Activated naive CD4-positive, alpha-beta T cell treated with anti-CD3 and anti-CD28 coated beads, Interleukin-2, amount 50 U/mL, for 72 hours (primary cell): ENCODE data around the gene MPPE1. TPM values are rescaled to one million over a fixed set of nuclear protein-coding genes. Genes with fewer than 3 reads are reported as not detected.
"Not testable (repeated sequence)": the region's sequence is repeated elsewhere in the genome, so short reads cannot be mapped to it uniquely, and the experiment has no call there.

ENCODE experiments used
- ATAC-seq, 2 donors: fragments of 150-1000 bp; cut with Tn5 transposase; 2 replicates each; pipeline ENCODE4 v1.10.0; 2021; ENCODE audit warnings: mild to moderate bottlenecking in 2 of 2, moderate library complexity in 2 of 2
- DNase-seq, 2 donors: peaks; one replicate each; pipeline ENCODE4 v3.0.0; 2021 to 2022; ENCODE audit warnings: low spot score in 2 of 2
- H3K27ac Mint-ChIP-seq, 2 donors: one replicate each; pipeline ENCODE4 v1.8.0; 2022; ENCODE audit warnings: mild to moderate bottlenecking in 2 of 2, mixed read lengths in 2 of 2
- H3K36me3 Mint-ChIP-seq, 2 donors: one replicate each; pipeline ENCODE4 v1.8.0; 2022; ENCODE audit warnings: mixed read lengths in 2 of 2
- H3K9me3 Mint-ChIP-seq, 2 donors: one replicate each; pipeline ENCODE4 v1.8.0; 2022; ENCODE audit warnings: mixed read lengths in 2 of 2
- total RNA-seq, 2 donors: library from RNA; stranded (reverse); gene quantifications; one replicate each; pipeline ENCODE4 v1.2.3, GENCODE V29; 2022

The MPPE1 gene
- total RNA-seq, 2 donors from 2014 or later, result 38.1 to 67.2 TPM

DNA sequence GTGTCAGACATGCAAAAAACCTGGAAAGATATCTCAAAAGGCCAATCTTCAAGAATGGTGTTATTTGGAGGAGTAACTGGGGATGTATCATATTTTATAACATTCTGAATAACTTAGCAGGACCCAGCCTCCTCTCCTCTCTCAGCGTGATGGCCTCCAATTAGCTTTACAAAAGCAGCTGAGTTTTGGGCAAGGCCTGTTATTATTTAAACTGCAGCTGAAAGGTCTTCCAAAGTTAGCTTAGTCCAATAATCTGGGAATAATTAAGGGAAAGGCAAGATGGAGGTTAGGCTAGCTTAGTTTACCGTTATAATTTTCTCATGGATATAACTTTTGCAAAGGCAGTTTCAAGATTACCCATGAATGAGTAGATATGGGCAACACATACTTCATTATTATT lies 32.8 kb upstream of the MPPE1 start:
- H3K36me3 Mint-ChIP-seq, result no peaks in the 10 kb centered on the region
- DNase-seq, result no peak
- no peaks in the 10 kb centered on the region for H3K9me3 Mint-ChIP-seq
- H3K27ac Mint-ChIP-seq, result no peak overlapping the region
- ATAC-seq, result no peak

DNA sequence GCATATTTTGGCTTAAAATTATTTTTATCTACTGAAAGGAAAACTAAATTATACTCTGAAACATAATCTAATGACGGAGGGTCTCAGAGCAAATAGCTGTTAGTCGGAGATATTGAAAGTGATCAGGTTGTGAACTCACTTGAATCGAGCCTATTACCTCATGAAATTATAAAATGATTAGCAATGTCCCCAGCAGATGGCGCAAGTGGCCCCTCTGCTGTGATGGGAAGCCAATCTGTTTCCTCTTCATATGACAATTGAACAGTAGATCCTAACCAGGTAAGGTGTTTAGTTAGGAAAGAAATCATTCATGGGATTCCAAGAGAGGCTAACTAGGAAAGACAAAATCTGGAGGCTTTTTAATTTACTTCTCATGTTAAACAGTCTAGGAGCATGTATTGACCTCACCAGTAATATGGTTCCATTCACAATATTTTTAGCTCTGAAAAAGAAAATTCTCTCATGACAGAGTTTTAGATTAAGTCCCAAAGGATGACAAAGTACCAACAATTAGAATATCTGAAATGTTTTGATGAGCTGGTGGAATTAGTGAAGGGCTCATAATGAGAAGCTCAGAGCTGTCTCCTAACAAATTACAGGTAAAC lies 29.9 kb upstream of the MPPE1 start:
- H3K36me3 Mint-ChIP-seq, result no peaks in the 10 kb centered on the region
- H3K27ac Mint-ChIP-seq, result no peak overlapping the region
- ATAC-seq, result peak; percentile 68 to 73
- no peaks in the 10 kb centered on the region for H3K9me3 Mint-ChIP-seq
- DNase-seq, result peak in 1 of 2 donors; percentile 82

DNA sequence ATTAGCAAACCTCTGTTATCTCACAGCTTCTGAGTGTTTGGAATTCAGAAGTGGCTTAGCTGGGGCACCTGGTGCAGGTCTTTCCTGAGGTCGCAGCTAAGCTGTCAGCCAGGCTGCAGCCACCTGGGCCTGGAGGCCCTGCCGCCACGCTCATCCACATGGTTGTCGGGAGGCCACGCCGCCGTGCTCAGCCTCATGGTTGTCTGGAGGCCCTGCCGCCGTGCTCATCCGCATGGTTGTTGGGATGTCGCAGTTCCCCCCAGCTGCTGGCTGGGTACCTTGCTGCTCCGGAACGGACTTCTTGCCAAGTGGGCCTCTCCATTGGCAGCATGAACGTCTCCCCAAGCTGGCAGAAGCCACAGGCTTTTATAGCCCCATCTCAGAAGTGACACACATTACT lies 24.3 kb upstream of the MPPE1 start:
- no peaks in the 10 kb centered on the region for H3K9me3 Mint-ChIP-seq
- no peak overlapping the region for H3K27ac Mint-ChIP-seq
- DNase-seq (no peak), ATAC-seq (no peak)
- H3K36me3 Mint-ChIP-seq, result no peaks in the 10 kb centered on the region

DNA sequence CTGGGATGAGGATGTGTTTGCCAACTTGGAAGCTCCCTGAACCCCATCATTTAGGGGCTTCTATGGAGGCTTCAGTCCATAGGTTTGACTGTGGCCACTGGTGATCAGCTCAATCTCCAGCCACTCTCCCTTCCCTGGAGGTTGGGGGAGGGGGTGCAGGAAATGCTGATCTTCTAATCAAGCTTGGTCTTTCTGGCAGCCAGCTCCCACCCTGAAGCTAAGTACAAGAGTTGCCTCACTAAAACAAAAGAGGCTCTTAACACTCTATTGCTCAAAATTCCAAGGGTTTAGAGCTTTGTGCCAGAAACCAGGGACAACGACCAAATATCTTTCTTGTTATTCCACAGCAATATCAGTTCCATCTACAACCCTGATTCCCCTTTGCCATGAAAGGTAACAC lies 19.4 kb upstream of the MPPE1 start:
- H3K27ac Mint-ChIP-seq, result no peak overlapping the region

DNA sequence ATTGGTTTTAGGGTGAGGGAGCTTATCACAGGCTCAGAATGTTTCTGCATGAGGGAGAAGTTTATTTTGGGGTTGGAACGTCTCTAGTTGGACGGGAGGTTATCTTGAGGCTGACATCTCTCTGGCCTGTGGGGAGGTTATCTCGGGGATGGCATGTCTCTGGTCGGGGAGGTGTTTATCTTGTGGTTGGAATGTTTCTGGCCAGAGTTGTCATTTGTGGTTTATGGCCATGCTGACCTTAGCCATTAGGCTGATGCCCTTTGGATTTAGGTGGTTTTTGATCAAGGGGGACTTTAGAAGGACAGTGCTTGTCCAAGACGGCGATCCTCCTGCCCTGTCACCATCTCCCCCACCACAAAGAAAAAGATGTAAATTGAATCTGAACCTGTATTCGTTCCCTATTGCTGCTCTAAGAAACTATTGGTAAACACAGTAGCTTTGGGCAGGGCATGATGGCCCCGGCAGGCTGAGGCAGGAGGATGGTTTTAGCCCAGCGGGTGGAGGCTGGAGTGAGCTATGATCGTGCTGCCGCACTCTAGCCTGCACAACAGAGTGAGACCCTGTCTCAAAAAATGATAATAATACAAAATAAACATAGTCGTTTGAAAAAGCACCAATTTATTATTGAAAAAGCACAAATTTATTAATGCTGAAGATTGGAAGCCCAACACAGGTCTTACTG lies 17.8 kb upstream of the MPPE1 start:
- H3K27ac Mint-ChIP-seq, result no peak overlapping the region
- no peaks in the 10 kb centered on the region for H3K9me3 Mint-ChIP-seq
- no peak for DNase-seq
- no peak for ATAC-seq
- H3K36me3 Mint-ChIP-seq, result no peaks in the 10 kb centered on the region

More for the DNA sequence above, 19.4 kb upstream of the MPPE1 start:
- Mint-ChIP-seq H3K9me3 (no peaks in the 10 kb centered on the region), H3K36me3 (no peaks in the 10 kb centered on the region)
- ATAC-seq (no peak), DNase-seq (no peak)

DNA sequence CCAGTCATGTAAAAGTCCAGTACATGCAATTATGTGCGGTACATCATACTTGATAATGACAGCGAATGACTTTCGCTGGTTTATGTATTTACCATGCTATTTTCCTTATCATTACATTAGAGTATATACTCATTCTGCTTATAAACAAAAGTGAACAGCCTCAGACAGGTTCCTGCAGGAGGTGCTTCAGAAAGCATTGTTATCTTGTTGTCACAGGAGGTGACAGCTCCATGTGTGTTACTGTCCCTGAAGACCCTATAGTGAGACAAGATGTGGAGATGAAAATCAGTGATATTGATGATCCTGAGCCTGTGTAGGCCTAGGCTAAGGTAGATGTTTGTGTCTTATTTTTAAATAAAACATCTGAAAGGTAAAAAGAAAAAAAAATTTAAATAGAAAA lies 15.3 kb upstream of the MPPE1 start:
- no peaks in the 10 kb centered on the region for H3K36me3 Mint-ChIP-seq
- ATAC-seq, result no peak
- DNase-seq, result no peak
- H3K27ac Mint-ChIP-seq, result no peak overlapping the region
- no peaks in the 10 kb centered on the region for H3K9me3 Mint-ChIP-seq

DNA sequence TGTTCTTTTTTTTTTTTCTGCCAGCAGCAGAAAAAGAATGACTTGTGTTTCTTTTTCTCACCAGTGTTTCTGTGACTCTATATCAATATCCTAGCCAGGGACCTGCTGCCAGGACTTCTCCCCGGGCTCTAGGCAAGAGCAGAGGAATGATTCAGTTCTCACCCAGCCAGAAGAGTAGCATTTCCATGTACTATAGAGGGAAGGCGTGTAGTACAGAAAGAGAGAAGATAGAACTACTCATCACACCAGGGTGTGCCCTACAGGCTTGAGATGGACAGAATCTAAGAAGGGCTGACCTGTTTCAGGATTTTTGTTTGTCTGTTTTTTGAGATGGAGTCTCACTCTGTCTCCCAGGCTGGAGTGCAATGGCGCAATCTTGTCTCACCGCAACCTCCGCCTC lies 11.4 kb upstream of the MPPE1 start:
- H3K9me3 Mint-ChIP-seq, H3K27ac Mint-ChIP-seq: not testable (repeated sequence)

DNA sequence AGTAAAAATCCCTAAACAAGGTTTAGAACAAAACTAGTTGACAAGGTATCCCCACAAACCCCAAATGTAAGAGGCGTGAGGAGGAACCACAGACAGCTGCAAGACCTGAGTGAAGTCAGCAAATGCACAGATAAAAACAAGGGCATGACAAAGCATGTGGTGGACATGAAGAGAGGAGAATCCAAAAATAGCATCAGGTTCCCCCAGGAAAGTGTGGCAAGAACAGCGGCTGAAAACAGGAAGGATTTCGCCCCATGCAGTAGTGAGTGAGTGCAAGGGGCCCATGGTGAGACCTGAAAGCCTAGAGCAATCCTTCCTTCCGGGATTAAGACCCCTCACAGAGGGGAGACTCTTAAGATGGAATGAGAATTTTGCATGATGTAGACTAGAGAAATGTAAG lies 8.8 kb upstream of the MPPE1 start:
- DNase-seq, H3K27ac Mint-ChIP-seq, H3K36me3 Mint-ChIP-seq, H3K9me3 Mint-ChIP-seq, ATAC-seq: not testable (repeated sequence)

More for the DNA sequence above, 11.4 kb upstream of the MPPE1 start:
- ATAC-seq, DNase-seq, H3K36me3 Mint-ChIP-seq: not testable (repeated sequence)

DNA sequence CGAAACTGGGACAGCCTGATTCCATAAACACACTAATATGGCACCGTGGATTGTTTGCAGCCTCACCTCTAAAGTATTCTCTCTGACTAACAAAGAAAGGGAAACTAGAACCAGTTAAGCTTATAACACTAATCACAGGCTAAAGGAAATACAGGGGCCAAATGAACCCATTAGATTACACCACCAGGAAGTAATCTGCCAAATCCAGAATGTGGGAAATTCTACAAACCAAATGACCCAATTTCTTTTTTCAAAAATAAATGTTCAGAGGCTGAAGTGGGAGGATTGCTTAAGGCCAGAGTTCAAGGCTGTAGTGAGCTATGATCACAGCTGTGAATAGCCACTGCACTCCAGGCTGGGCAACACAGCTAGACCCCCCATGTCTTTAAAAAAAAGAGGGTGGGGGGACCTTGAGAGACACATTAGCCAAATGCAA lies 1.5 kb upstream of the MPPE1 start:
- DNase-seq (no peak), ATAC-seq (peak in 1 of 2 donors; percentile 32)
- no peaks in the 10 kb centered on the region for H3K9me3 Mint-ChIP-seq
- H3K36me3 Mint-ChIP-seq, result peaks cover 4 to 10% of the 10 kb centered on the region in 2 donors
- H3K27ac Mint-ChIP-seq, result peak overlapping the region in 1 of 2 donors; percentile 92

DNA sequence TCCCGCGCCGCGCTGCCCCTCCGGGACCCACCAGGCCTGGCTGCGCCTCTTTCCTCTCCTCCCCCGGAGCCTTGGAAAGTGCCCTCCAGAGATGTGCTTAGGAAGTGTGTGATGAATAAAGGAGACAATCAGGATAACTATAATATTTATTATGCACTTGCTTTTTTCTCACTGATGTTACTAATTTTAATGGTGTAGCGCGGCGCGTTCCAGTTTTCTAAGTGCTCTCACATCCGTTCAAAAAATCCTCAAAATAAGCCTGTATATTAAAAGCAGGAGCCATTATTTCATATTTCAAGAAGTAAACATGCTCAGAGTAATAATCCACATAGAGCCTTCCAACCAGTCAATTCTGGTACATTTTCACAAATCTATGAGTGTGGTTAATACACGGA lies 941 bp upstream of the MPPE1 start:
- Mint-ChIP-seq H3K36me3 (peaks cover 4 to 10% of the 10 kb centered on the region in 2 donors), H3K27ac (peak overlapping the region; percentile 92 to 94)

DNA sequence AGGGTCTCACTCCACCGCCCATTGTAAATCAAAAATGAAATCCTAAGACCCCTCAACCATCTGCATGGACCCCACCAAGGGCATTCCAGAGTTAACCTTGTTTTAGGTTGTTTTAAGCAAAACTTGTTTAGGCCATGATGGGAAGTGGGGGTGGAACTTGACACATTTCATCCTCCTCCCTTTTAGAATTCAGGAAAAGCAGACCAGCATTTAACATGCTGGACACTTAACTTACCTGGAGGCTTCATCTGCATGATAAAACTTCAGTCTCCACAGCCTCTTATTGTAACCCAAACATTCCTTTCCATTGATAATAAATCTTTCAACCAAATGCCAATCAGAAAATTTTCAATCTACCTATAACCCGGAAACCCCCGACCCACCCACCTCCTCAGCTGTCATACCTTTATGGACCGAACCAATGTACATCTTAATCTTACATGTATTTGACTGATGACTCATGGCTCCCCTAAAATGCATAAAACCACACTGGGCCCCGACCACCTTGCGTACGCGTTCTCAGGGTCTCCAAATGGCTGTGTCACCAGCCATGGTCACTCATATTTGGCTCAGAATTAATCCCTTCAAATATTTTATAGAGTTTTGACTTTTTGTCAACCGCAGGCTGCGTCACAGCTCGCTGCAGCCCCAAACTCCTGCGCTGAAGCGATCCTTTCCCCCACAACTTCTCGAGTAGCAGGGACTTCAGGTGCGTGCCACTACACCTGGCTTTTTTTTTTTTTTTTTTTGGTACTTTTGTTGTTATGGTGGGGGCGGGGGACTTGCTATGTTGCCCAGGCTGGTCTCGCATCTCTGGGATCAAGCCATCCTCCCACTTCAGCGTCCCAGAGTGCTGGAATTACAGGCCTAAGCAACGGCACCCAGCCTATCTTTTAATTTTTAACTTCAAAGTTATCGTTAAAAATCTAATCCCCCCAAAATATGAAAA lies 917 bp downstream of the MPPE1 start:
- Mint-ChIP-seq H3K36me3 (peaks cover 4 to 10% of the 10 kb centered on the region in 2 donors), H3K9me3 (no peaks in the 10 kb centered on the region), H3K27ac (peak overlapping the region; percentile 92 to 95)
- no peak for ATAC-seq
- DNase-seq, result no peak

More for the DNA sequence above, 941 bp upstream of the MPPE1 start:
- peak in 1 of 2 donors; percentile 47 for DNase-seq
- no peaks in the 10 kb centered on the region for H3K9me3 Mint-ChIP-seq
- ATAC-seq, result peak in 1 of 2 donors; percentile 2

DNA sequence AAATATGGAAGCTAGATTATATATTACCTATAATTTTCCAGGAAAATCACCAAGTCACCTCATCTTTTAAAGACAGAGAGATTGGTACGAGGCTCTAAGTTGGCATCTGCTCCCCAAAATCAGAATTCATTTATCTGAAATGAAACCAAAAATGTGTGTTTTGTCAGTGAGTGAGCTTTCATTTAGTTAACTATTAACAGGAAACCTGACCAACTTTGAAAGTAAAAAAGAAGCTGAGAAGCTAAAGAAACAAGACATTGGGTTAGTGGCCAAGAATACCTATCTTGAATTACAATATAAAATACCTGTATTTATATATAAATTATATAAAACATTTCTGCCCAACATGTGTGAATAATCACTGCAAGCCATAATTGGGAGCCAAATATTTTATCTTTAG lies 1.9 kb downstream of the MPPE1 start:
- ATAC-seq, result no peak
- no peak overlapping the region for H3K27ac Mint-ChIP-seq
- peaks cover 4 to 10% of the 10 kb centered on the region in 2 donors for H3K36me3 Mint-ChIP-seq
- DNase-seq, result no peak
- H3K9me3 Mint-ChIP-seq, result no peaks in the 10 kb centered on the region

DNA sequence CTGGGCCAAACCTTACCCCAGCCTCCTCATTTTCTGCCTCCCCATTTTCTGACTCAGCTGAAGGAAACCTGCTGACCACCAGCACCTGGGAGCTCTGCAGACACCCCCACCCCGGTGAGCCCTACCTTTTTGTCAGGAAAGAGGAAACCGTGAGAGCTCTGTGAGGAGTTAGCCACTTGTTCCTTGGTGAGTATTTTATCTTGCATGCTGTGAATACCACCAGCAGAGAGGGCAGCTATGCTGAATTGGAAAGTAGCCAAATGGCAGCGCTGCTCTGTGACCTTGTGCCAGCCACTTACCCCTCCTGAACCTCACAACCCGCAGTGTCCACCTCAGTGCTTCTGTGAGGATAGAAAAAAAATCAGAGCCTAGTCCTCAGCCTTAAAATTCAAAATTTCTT lies 2.5 kb downstream of the MPPE1 start:
- peaks cover 4 to 10% of the 10 kb centered on the region in 2 donors for H3K36me3 Mint-ChIP-seq
- no peaks in the 10 kb centered on the region for H3K9me3 Mint-ChIP-seq
- ATAC-seq (no peak), DNase-seq (no peak)
- peak overlapping the region in 1 of 2 donors; percentile 74 for H3K27ac Mint-ChIP-seq

DNA sequence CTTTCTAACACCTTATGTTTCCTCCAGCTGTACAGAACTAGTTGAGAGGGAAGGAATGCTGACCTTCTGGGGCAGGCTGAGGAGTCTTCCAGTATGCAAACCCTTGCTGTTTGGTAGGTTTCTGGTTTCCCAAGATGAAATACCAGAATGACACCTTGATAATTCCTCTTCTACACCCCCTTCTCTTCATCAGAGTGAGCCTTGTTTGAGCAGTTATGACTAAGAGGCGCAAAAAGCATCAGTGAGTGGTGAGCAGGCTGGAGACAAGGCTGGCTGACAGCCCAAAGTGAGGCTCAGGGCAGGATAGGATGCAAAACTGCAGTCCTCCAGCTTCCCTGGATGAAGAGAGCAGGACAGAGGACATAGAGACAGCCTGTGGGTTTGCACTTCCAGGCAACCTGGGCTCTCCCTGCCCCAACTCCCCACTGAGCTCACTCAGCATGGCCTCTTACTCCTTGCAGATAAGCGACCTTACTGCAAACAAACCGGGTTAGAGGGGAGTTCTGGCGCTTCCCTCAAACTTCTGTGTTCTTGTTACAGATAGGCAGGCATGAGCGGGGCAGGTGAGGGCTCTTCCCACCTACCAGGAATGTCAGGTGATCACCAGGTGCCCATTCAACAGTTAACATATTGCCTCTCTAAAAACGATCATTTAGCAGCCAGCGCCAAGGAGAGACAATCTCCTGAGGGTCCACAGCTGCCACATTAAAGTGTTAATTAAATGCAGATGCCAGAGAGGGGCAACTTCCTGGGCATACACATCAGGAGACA lies 5.4 kb downstream of the MPPE1 start:
- no peak for DNase-seq
- H3K27ac Mint-ChIP-seq, result no peak overlapping the region
- H3K9me3 Mint-ChIP-seq, result no peaks in the 10 kb centered on the region
- peak in 1 of 2 donors; percentile 50 for ATAC-seq
- H3K36me3 Mint-ChIP-seq, result peaks cover 5 to 6% of the 10 kb centered on the region in 2 donors

DNA sequence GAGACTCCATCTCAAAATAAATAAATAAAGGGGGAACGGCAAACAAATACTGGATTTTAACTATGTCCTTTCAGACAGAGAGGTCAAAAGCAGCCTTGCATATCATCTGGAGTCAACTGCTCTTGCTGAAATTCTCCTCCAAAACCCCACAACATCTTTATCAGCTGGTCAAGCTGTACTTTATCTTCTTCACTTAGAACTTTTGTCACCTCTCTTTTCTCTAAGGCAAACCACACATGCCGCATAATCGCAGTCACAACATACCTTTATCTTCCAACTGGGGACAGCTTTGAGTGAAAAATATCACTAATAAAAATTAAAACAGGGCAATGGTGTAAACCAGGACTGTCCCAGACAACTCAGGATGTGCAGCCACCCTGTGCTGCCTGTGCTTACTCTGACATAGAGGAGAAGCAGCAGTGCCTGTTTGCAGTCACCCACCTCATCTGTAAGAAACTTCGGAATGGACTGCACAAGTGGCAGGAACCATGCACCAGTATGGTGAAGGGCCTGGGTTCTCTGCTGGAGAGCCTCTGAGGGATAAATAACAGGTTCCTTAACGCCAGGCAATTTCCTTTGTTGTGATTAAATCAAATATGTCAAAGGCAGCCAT lies 6.2 kb downstream of the MPPE1 start:
- H3K36me3 Mint-ChIP-seq, result peaks cover 5 to 10% of the 10 kb centered on the region in 2 donors
- H3K9me3 Mint-ChIP-seq, result no peaks in the 10 kb centered on the region
- no peak overlapping the region for H3K27ac Mint-ChIP-seq
- no peak for ATAC-seq
- DNase-seq, result no peak

DNA sequence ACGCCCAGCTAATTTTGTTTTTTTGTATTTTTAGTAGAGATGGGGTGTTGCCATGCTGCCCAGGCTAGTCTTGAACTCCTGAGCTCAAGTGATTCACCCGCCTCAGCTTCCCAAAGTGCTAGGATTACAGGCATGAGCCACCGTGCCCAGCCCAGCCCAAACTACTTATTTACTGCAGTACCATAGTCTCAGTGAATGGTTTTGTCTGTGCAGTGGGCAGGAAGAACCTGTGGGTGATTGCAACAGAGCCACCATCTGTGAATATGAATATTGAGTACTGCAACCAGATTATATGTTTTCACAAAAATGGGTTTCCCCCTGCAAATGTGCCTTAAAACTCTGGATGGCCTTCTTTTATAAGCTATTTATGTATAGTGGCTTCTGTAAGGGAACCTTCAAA lies 9.1 kb downstream of the MPPE1 start:
- no peak for DNase-seq
- Mint-ChIP-seq H3K9me3 (no peaks in the 10 kb centered on the region), H3K36me3 (peaks cover 5 to 9% of the 10 kb centered on the region in 2 donors), H3K27ac (no peak overlapping the region)
- no peak for ATAC-seq
